ENCODE data around the gene CD300C.
"Not testable (repeated sequence)": the region's sequence is repeated elsewhere in the genome, so short reads cannot be mapped to it uniquely, and the experiment has no call there.

CD300C gene

DNA sequence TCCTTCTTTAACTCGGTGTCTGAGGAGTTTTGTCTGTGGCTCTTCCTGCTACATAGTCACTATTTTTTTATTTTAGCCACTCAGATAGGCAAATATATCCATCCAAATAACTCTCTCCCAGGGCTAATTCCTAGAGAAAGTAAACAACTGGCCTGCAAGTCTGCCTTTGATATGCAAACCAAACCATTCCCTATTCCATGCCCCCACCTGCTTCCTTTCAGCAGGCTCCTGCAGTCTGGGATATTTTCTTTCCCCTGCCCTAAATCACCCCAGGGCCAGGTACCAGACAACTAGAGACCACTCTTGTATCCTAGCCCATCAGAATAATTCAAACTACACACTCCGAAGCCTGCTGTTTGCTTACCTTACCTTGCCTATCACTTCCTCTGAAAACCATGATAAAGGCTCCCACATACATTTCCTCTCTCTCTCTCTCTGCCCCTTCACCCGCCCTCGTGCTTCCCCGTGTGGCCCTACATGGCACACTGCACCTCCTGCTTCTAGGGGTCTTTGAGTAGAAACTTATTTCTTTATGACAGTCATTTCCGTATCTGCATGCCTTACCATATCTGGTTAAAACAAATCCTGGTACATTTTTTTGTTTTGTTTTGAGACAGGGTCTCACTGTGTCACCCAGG is 13.1 kb upstream of the CD300C start:
- DNase-seq = no peak

DNA sequence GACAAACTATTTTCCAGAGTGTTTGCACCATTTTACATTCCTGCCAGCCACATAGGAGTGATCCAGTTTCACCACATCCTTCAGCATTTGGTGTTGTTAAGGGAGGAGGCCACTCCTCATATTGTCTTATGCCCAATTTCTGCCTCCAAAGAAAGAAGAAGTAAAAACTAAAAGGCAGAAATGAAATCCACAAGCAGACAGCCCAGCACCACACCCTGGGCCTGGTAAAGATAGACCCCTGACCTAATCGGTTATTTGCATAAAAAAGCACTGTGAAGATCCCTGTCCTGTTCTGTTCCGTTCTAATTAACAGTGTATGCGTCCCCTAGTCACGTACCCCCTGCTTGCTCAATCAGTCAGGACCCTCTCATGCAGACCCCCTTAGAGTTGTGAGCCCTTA is 12.5 kb upstream of the CD300C start:
- DNase-seq = not testable (repeated sequence)

DNA sequence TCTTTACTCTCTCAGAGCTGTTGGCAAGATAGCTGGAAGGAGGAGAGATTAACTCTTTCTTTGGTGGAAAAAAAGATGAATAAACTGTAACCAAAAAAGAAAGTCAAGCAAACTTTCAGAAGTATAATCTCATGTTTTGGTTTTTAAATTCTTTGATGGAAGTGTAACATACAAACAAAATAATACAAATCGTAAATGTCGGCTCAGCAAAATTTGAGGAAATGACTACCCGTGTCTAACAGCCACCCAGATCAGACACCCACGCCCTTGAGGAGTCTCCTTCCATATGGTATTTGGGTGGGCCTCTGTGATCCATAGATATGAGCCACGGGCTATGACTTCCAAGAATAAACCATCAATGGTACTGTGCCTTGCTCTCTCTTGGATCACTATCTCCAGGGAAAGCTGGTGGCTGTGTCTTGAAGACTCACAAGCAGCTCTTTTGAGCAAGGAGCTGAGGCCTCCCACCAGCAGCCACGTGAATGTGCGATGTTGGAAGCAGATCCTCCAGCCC is 9.6 kb upstream of the CD300C start:
- DNase-seq = no peak

DNA sequence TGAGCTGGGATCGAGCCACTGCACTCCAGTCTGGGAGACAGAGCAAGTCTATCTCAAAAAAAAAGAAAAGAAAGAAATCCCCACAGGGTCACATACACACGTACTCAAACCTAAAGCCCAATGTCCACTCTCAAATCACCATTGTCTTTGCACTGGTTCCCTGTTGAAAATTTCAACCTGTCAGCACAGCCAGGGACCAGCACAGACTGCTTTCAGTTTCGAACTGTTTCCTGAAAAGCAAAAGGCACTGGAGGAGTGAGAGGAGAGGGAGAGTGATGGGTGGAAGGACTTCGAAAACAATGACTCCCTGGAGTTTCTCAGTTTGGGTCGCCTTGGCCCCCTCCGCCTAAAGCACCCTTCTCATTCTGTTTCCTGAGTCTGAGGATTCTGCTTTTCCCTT is 9.0 kb upstream of the CD300C start:
- no peak for DNase-seq

DNA sequence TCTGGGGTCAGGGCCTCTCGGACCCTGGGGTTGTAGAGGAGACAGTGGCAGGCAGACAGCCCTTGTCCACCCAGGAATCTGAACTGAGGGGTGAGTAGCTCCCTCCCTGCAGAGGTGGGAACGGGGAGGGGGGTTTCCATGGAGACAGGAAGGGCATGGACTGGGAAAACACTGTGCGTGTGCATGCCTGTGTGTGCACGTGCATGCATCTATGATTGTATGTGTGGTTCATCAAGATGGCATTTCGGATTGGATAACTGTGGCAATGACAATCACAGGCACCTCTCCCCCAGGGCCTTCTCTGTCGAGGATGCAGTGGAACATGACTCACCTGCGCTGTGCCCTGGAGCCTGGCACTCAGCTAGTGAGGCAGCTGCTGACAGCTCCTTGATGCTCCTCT is 6.1 kb upstream of the CD300C start:
- DNase-seq = no peak

DNA sequence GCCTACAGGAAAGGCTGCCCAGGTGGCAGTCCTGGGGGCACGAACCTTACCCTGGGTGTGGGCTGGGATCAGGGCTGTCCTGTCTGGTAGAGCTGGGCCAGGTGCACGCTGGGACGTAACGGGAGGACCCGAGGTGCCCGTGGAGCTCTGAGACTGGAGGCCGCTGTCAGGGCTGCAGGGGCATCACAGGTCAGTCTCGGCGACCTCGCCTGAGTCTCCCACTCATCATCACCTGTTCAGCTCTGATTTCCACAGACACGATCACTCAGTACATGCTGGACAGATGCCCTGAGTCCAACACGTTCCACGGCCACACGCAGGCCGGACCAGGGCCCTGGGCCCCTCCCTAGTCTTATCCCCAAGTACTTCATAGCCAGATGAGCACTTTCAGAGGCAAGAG is 4.7 kb upstream of the CD300C start:
- no peak for DNase-seq

DNA sequence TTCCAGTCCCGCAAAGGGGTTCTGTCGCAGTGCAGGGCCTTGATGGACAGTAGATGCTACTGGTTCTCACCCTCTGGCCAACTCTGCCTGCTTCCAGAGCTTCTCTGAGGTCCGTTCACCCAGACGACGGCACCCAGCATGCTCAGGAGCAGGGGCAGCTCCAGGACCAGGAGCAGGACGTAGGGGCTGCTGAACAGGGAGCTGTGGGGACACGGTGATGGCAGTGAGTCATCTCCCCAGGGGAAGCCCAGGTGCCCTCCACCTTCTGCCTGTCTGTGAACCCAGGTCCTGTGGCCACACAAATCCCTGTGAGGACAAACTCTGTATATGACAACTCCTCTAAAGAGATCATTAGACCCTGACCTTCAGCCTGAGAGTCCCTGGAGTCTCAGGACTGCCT is 3.4 kb upstream of the CD300C start:
- no peak for DNase-seq

DNA sequence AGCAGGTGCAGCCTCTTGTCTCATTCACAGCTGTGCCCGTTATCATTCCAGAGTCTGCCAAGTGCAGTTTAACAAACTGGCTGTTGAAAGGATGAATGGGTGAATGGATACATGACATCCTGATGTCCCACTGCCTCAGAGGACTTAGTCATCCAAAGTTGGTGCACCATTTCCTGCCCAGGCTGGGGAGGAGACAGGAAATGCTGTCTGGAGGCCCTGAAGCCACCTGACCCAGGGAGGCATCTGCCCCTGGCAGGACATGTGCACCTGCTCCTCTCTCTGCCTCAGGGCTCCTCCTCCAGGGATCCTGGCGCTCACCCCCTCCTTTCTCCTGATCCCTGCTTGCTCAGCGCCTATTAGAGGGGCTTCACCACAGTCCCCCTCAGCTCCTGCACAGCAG is 1.8 kb upstream of the CD300C start:
- DNase-seq = no peak

DNA sequence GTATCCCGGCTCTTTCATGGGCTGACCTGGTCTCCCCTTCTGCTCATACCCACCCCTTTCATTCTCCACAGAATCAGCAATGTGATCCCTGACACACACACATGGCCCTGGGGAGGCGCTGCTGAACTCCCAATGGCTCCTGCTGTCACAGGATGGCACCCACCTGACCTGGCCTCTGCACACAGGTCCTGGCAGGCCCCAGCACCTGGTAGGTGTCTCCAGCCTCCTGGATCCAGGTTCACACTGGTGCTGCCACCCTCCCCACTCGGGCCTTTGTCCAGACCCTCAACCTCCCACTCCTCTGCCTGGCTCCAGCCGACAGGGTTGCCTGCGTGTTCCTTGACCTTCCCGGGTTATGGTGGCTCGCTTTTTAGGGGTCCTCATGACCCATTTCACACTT is 1.3 kb upstream of the CD300C start:
- DNase-seq = no peak

DNA sequence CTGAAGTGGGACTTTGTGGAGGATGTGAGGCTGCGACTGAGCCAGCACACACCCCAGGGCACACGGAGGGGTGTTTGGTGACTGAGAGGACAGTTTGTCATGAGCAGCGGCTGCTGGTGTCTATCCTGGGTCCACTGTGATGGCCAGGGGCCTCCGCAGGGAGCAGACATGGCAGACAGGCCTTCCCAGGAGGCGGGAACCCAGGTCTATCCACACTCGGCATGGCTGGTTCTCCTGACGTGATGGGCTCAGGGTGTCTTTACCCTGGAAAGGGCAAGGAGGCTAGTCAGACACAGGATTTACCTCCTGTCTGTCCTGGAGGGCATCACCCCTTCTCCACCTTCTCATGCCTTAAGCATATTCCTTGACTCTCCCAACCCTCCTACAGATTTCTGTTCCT is 671 bp upstream of the CD300C start:
- no peak for DNase-seq

DNA sequence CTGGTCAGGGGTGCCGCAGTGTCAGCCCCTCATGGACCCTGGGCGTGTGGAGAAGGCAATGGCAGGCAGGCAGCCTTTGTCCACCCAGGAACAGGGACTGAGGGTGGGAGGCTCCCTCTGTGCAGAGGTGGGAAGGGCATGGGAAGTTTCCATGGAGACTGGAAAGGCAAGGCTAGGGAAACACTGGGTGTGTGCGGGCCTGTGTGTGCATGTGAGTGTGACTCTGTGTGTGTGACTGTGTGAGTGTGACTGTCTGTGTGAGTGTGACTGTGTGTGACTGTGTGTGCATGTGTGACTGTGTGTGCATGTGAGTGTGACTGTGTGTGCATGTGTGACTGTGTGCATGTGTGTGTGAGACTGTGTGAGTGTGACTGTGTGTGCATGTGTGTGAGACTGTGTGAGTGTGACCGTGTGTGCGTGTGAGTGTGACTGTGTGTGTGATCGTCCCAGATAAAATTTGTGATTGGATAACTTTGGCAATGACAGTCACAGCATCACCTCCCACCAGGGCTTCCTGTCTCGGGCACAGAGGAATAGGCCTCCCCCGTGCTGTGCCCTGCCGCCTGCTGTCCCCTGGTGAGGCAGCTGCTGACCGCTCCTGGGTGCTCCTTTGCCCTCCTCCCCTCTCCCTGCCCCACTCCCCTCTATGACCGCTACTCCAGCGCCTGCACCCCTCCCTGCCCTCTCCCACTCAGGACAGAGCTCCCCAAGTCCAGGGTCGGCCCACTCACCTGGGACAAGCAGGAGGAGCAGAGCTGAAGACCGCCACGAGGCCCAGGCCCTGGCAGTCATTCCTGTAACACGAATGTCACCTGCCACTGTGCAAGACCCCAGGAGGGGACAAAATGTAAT is 698 bp downstream of the CD300C start:
- no peak for DNase-seq

DNA sequence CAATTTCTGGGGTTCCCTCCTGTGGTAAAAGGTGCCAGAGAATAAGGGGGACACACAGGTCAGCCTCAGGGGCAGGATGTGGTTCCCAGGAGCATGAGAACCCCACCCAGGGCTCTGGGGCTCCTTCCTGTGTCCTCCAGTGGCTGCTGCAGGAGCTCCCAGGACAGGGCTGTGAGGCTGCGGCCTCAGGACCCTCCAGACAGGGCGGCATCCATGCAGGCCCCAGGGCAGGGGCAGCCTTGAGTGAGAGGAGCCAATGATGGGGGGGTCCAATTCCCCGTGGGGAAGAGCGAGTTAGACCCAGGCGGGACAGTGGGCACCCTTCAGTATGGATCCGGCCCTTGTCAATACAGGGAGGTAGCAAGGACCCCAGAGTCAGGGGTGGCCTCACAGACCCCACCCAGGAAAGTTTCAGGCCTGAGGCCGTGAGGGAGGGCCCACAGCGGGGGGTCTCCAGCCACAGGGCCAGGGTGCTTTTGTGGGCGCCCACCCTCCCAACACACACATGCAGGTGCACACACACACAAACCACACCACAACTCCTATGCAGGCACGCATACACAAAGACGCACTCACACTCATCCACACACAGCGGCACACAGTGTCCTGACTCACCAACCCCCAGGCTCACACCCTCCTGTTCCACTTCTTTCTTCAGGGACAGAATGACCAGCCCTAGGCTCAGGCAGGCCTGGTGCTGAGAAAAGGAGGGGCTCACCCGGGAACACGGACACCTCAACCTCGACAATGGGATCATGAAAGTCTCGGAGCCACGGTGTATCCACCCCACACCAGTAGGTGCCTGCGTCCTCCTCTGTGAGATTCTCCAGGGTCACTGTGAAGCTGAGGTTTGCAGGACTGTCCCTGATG is 1.8 kb downstream of the CD300C start:
- no peak for DNase-seq

DNA sequence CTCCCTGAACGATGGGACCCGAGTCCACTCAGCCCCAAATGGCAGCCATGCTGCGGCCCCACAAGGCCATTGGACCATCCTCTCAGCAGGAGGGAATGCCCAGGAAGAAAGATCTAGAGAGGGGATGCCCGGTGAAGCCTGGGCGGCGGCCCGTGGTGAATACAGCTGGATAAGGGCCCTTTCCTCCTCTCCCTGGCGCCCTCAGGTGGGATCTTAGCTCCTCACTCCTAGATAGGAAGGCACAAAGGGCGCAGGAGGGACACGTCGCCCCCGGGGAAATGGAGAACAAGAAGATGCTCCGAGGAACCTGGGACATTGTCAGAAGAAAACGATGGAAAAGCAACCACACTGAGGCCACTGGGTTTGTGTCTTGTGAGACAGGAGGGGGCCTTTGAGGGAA is 2.5 kb downstream of the CD300C start:
- no peak for DNase-seq

DNA sequence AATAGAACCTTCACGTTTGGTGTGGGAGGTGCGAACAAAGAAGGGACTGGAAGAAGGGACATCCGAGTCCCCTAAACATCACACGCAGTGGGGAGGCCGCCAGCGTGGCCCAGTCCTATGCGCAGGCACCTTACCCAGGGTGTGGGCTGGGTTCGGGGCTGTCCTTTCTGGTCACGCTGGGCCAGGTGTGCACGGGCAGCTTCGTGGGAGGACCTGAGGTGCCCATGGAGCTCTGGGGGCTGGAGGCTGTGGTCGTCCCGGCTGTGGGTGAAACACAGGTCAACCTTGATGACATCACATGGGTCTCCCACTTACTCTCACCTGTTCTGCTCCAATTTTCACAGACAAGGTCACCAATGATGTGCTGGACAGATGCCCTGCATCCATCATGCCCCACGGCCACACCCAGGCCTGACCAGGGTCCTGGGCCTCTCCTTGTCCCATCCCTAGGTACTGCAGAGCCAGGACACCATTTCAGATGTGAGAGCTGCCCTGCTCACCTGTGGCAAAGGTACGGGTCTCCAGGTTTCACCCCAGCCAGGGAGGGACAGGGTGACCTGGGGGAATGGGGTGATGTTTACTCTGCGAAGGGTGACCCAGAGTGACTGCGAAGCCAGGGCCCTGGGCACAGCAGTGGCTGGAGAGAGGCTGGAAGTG is 3.1 kb downstream of the CD300C start:
- no peak for DNase-seq

DNA sequence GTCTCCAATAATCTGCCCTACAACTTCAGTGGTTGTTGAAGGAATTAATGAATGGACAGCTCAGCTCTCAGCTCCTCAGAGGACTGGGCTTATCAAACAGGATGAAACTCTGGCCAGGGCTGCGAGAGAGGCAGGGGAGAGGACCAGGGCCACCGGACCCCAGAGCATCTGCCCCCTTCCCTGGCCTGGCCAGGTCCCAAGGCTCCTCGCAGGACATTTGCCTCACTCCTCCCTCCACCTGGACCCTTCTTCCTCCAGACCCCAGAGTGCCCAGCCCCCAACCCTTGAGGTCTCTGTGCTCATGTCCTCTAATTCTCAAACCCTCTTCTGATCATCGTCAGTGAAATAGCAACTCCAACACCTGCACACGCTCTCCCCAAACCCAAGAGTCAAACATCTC is 3.7 kb downstream of the CD300C start:
- no peak for DNase-seq

DNA sequence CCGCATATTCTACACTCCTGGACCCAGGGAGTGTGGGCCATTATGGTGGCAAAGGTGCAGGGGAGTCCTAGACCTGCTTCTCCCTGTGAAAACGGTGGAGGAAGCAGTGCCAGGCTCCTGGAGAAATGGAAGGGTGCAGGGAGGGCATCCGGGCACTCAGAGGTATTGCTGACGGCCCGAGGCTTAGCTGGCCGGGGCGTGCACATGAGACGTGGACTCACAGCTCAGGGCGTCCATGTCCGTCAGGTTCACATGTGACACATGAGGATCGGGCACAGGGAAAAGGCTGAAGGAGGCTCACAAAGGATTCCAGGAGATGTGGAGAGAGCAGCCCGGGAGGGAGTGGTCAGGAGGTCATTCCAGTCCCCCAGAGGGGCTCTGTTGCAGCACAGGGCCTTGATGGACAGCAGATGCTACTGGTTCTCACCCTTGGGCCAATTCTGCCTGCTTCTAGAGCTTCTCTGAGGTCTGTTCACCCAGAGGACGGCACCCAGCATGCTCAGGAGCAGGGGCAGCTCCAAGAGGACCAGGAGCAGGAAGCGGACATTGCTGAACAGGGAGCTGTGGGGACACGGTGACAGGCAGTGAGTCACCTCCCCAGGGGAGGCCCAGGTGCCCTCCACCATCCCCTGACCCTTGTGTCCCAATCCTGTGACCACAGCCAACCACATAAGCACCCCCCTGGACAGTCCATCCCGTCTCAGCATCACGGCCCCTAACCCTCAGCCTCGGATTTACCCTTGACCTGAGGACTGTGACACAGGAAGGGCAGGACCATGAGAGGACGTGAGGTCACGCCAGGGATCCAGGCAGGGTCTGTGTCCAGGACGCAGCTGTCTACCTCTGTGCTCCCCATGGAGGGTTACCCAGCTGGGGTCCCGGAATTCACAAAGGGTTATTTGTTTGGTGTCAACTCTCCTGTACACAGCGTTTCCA is 4.5 kb downstream of the CD300C start:
- no peak for DNase-seq

DNA sequence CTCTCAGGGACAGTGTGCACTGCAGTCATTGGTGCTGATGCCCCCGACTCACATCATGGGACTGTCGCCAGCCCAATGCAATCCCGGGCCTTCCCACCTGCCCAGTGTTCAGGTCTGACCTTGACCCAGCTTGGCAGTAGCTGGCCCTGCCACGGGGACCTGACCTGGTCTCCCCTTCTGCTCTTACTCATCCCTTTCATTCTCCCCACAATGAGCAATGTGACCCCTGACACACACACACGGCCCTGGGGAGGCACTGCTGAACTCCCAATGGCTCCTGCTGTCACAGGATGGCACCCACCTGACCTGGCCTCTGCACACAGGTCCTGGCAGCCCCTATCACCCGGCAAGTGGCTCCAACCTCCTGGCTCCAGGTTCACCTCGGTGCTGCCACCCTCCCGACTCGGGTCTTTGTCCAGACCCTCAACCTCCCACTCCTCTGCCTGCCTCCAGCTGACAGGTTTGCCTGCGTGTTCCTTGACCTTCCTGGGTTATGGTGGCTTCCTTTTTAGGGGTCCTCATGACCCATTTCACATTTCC is 6.6 kb downstream of the CD300C start:
- DNase-seq = no peak

DNA sequence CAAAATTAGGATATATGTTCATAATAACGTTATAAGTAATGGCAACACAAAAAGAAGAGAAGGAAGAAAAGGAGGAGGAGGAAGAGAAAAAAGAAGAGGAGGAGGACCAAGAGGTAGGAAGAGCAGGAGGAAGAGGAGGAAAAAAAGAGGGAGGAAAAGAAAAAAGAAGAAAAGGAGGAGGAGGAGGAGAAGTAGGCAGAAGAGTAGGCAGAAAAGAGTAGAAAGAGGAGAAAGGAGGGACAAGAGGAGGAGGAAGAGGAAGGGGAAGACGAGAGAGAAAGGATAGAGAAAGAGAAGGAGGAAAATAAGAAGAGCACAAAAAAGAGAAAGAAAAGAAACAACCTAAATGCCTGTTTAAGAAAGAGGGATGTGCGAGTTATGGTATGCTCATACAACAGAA is 9.0 kb downstream of the CD300C start:
- DNase-seq = no peak

DNA sequence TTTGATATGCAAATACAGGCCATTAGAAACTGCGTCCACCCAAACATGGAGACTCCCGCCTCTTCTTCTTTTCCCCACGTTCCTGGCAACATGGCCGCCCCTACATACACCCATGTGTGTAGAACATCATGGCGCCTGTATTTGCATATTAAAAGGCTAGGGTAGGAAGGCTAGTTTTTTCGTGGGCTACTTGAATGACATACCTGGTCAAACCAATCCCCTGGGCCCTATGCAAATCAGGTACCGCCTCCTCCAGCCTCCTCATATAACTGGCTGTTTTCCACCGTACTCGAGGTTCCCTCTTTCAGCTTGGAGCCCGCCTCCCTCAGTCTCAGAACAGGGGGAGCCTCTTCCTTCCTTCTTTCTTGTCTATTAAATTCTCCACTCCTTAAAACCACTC is 13.8 kb downstream of the CD300C start:
- no peak for DNase-seq

DNA sequence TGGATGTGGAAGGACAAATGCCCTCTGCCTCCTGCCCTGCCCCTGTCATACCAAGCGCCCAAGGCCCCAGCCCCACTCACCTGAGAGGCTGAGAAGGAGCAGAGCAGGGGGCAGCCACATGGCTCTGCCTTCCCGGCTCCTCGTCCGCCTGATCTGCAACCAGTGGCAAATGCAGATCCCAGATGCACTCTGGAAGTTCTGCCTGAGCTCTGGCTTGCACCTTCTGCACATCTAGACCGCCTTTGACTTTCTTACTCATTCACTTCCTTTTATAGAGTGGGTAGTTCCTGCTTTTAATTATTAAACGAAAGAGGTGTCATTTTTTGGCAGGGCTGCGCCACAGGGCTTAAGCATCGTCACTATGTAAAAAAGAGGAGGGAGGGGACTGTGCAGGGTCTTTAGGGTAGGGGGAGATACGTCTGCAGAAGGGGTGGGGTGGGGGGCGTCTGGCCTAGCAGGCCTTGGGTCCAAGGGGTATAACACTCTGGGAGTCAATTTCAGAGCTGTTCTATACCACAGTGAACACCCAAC is 14.6 kb downstream of the CD300C start, which contains the start of gene CD300LB:
Gene CD300LB (minus strand): TSS at position 245 of the 531 bp plus-strand sequence. CDS start 125 bp downstream, at position 120.
- DNase-seq = no peak

DNA sequence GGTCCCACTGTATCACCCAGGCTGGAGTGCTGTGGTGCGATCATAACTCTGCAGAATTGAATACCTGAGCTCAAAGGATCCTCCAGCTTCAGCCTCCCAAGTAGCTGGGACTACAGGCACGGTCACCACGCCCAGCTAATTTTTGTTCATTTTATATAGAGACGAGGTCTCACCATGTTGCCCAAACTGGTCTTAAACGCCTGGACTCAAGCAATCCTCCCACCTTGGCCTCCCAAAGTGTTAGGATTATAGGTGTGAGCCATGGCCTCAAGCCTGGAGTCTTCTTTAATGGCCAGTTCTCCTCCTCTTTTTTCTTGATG is 15.1 kb downstream of the CD300C start:
- no peak for DNase-seq

Data from activated T-cell treated with anti-CD3 and anti-CD28 coated beads for 4 hours (primary cell).